Right hindlimb (tissue), 1 donor: ENCODE measurements around the gene MAD1L1.

Experiments
- DNase-seq: peaks from one replicate; pipeline ENCODE4 v3.0.0-alpha.2; 2018

MAD1L1 gene

DNA sequence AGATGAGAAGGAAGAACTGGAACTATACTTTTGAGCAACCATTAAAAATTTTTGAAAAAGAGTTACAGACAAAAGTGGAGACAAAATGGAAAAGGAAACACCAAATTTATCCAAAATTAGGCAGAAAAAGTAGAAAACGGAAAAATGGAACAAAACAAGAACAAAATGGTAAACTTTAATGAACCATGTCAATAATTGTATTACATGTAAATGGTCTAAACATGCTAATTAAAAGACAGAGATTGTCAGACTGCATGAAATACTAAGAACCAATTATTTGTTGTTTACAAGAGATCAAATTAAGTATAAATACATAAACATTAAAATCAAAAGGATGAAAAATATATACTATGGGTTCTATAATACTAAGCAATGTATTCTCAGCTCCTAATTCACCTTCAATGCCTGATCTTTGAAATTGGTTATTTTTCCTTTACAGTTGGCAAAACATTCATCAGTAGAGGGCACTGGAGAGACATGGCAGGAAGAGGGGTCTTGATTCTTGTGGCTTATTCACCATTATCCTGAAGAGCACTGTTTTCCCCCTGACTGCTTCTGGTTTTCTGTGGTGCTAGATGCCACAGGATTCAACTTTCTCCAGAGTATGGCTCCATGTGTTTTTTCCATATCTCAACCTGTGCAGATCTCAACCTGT lies 437.7 kb downstream of the MAD1L1 start:
- DNase-seq, result no peak

DNA sequence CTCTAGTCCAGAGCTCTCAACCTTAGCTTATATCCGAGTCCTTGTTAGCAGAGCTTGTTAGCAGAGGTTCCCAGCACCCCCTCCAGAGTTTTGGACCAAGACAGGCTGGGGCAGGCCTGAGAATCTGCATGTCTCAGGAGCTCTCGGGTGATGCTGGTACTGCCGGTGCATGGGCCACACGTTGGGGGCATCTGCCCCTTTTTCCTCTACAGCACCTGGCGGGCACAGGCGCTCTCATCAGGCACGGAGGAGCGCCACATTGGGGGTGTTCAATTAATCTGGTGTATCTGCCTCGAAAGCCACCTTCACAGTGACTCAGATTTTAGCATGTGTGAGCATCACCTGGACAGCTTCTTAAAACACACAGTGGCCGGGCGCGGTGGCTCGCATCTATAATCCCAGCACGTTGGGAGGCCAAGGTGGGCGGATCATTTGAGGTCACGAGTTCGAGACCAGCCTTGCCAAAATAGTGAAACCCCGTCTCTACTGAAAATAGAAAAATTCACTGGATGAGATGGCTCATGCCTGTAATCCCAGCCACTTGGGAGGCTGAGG lies 445.0 kb downstream of the MAD1L1 start:
- DNase-seq, result no peak

DNA sequence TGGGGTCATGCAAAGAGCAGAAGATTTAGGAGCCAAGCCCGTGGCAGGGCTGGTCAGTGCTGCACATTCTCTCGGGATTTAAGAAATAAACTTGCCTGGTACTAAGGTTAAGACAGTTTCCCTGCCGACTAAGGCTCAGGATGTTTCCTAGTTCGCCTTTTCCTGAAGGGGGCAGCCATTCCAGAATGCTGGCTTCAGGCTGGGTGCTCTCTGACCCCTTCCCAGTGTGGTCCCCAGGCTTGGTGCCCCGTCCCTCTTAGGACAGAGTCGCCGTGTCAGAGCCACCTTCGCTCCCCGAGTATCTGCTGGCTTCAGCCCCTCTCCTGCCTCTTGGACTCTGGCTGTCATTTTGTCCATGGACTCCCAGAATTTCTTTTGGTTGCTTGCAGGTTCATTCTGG lies 445.5 kb downstream of the MAD1L1 start:
- DNase-seq, result no peak

DNA sequence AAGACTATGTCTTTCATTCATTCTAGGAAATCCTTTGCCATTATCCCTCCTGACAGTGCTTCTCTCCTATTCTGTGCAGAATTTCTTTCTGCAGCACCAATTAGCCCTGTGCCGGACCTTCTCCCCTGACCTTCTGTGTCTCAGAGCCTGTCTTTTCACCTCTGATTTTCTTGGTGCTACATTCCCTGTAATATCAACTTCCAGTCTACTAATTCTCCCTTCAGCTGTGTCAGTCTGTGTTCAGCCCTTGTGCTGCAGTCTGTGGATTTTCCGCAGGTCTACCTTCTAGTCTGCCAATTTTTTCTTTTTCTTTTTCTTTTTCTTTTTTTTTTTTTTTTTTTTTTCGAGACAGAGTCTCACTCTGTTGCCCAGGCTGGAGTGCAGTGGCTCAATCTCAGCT lies 446.9 kb downstream of the MAD1L1 start:
- DNase-seq, result no peak

DNA sequence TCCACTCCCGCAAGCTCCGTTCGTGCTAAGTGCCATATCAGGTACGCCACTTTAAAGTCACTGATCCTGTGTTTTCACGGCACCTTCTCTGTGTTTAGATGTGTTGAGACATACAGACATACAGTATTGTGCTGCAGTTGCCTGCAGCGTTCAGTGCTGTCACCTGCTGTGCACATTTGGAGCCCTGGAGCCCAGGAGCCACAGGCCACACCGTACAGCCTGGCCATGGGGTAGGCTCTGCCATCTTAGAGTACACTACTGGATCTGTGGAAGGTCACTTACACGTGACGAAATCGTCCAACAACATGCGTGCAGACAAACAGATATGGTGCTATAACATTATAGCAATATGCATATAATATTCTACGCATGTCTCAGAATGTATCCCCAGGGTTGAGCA lies 451.4 kb downstream of the MAD1L1 start:
- DNase-seq, result no peak

DNA sequence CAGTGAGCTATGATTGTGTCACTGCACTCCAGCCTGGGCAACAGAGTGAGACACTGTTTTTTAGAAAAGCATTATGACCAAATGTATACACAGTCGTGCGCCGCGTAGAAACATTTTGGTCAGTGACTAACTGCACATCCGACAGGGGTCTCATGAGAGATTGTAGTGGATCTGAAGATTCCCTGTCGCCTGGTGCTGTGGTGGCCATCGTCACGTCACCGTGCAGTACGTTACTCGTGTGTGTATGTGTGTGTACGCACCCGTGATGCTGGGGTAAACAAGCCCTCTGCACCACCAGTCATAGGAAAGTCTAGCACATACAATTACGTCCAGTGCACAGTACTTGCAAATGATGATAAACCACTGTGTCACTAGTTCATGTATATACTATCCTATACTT lies 453.3 kb downstream of the MAD1L1 start:
- DNase-seq, result no peak

DNA sequence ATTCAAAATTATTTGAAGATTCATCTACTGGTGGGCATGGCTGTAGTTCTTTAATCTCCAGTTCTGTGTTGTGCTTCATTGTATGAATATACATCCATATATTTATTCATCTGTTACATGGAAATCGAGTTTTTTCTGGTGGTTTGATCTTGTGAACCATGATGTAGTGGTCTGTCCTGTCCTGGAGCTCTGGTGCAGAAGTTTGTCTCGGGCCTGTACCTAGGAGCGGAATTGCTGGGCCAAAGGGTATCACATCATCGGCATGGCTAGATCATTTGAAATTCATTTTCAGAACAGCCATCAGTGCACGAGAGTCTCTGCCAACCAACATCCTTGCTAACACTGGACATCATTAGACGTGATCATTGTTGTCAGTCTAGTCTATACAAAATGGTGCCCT lies 455.6 kb downstream of the MAD1L1 start:
- no peak for DNase-seq

- DNase-seq, result no peak
Observed at GRCh38 chr7:1775389-1775788, 457.4 kb downstream of the MAD1L1 start.

- DNase-seq, result no peak
Observed at GRCh38 chr7:1770331-1770730, 462.4 kb downstream of the MAD1L1 start.

GRCh38 chr7:1769286-1770200 lies 463.2 kb downstream of the MAD1L1 start:
- DNase-seq, result no peak

- DNase-seq, result no peak
Observed at GRCh38 chr7:1768832-1769231, 463.9 kb downstream of the MAD1L1 start.

- DNase-seq, result no peak
Observed at GRCh38 chr7:1767524-1767923, 465.2 kb downstream of the MAD1L1 start.
